Natural killer cell treated with Interleukin-12 subunit alpha and Interleukin-12 subunit beta and Interleukin-15 and Interleukin-18, amount 100 ng/mL, for 72 hours (primary cell): ENCODE measurements around the gene RHEBL1. TPM values are rescaled to one million over a fixed set of nuclear protein-coding genes. Genes with fewer than 3 reads are reported as not detected.
"Not testable (repeated sequence)": the region's sequence is repeated elsewhere in the genome, so short reads cannot be mapped to it uniquely, and the experiment has no call there.

Experiments used
- ATAC-seq, 2 donors: fragments of 150-1000 bp; cut with Tn5 transposase in 1 of 2; sonication (Bioruptor Pico), chemical (Tn5 transposase) in 1 of 2; 2 replicates each; pipeline ENCODE4 v1.10.0; 2021
- DNase-seq: peaks from one replicate; pipeline ENCODE4 v3.0.0; 2022; ENCODE audit warnings: low spot score
- H3K27ac Mint-ChIP-seq, 2 donors: 1 replicate in 1 of 2; 2 replicates in 1 of 2; pipeline ENCODE4 v1.8.0; 2022; ENCODE audit warnings: mixed read lengths in 2 of 2, mild to moderate bottlenecking in 1 of 2, moderate library complexity in 1 of 2
- H3K27me3 Mint-ChIP-seq, 2 donors: 1 replicate in 1 of 2; 2 replicates in 1 of 2; pipeline ENCODE4 v1.8.0; 2022; ENCODE audit warnings: mixed read lengths in 2 of 2
- H3K36me3 Mint-ChIP-seq: one replicate; pipeline ENCODE4 v1.8.0; 2022; ENCODE audit warnings: mixed read lengths
- H3K4me1 Mint-ChIP-seq, 2 donors: 1 replicate in 1 of 2; 2 replicates in 1 of 2; pipeline ENCODE4 v1.8.0; 2022; ENCODE audit warnings: low read depth in 2 of 2, mixed read lengths in 2 of 2, mild to moderate bottlenecking in 1 of 2
- H3K4me3 Mint-ChIP-seq: one replicate; pipeline ENCODE4 v1.8.0; 2022; ENCODE audit warnings: mixed read lengths
- H3K9me3 Mint-ChIP-seq: 2 replicates; pipeline ENCODE4 v1.8.0; 2022; ENCODE audit warnings: mixed read lengths
- total RNA-seq, 2 donors: library from RNA; stranded (reverse); gene quantifications; one replicate each; pipeline ENCODE4 v1.2.3, GENCODE V29; 2022

Gene RHEBL1
- total RNA-seq, 2 donors from 2014 or later, result 21.9 to 28.9 TPM

DNA sequence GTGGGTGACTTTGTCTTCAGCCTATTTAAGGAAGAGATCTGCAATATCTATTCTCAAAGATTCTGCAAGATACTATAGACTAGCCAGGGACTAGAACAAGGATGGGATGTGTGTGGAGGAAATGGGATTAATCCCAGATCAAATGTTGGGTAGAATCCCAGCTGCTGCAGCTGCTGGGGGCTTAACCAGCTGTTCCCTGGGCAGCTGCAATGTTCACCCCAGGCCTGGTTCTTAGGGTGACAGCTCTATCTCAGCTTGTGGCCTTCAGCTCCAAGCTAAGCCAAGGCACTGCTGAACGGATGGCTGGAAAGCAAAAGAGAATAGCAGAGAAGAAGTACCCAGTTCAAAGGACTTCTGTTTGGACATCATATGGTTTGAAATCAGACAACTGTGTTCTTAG is 10.0 kb upstream of the RHEBL1 start:
- H3K4me1 Mint-ChIP-seq, result no peaks in the 10 kb centered on the region
- peaks cover 0 to 3% of the 10 kb centered on the region in 2 donors for H3K27me3 Mint-ChIP-seq
- no peak overlapping the region for H3K4me3 Mint-ChIP-seq
- no peaks in the 10 kb centered on the region for H3K9me3 Mint-ChIP-seq
- H3K27ac Mint-ChIP-seq, result no peak overlapping the region
- DNase-seq (no peak), ATAC-seq (no peak)
- no peaks in the 10 kb centered on the region for H3K36me3 Mint-ChIP-seq

DNA sequence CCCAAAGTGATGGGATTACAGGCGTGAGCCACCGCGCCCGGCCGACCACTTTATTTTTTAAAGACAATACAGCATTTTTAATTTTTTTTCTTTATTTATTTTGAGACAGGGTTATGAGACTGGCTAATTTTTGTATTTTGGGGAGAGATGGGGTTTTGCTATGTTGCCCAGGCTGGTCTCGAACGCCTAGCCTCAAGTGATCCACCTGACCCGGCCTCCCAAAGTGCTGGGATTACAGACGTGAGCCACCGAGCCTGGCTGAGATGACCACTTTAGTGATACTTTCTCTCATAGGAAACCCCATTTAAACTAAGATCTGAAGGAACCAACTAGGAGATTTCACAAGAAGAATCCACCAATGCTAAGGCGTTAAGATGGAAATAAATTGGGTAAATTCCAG is 1.2 kb upstream of the RHEBL1 start:
- H3K4me1 Mint-ChIP-seq, result peaks cover 28 to 31% of the 10 kb centered on the region in 2 donors
- no peak for ATAC-seq
- no peaks in the 10 kb centered on the region for H3K9me3 Mint-ChIP-seq
- DNase-seq, result no peak
- peak overlapping the region; percentile 93 to 99 for H3K27ac Mint-ChIP-seq
- H3K4me3 Mint-ChIP-seq, result peak overlapping the region; percentile 12
- H3K36me3 Mint-ChIP-seq, result no peaks in the 10 kb centered on the region
- no peaks in the 10 kb centered on the region for H3K27me3 Mint-ChIP-seq

DNA sequence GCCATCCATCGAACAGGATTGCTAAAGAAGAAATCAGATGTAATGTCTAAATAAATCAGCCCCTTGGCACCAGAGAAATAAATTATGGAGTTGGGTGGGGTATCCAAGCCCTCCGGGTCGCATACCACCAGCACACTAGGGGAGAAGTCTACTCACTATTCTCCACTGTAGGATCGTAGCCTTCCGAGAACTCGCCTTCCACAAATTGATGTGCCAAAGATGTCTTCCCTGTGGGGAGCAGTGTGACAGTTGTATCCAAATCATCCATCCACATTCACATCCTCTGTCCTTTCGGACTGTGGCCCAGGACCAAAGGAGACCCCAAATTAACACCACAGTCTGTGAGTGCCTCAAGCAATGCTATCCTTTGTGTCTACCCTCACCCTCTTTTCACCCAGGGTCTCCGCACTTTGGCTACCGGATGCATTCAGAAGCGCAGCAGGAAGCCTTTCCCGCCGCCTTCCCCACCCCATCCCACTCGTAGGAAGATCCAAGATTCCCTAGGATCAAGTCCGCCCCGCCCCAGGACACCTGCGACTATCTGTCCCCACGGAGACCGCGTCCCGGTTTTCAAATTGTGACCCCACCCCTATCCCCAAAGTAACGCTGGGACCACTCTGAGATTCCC is 786 bp downstream of the RHEBL1 start:
- Mint-ChIP-seq H3K4me1 (peaks cover 31 to 36% of the 10 kb centered on the region in 2 donors), H3K27me3 (no peaks in the 10 kb centered on the region), H3K9me3 (no peaks in the 10 kb centered on the region), H3K36me3 (peaks cover 3% of the 10 kb centered on the region), H3K4me3 (peak overlapping the region; percentile 98), H3K27ac (peak overlapping the region; percentile 93 to 99)
- no peak for DNase-seq
- no peak for ATAC-seq

DNA sequence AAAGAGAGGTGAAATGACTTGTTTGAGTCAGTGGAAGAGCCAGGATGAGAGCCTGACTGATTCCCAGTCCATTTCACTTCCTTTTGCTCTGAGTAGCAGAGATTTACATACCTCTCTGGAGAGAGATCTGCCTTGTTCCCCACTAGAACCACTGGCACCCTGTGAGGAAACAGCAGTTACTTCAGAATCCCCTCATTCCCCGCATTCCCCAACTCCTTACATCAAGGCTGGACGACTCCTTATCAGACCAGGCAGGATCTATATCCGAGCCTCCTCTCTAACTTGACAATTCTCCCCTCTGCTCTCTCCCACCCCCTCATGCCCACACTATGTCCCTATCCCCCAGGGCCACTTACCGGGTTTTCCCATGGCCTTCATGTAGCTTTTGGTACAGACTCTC is 3.7 kb downstream of the RHEBL1 start:
- Mint-ChIP-seq H3K36me3 (peaks cover 7% of the 10 kb centered on the region), H3K9me3 (no peaks in the 10 kb centered on the region), H3K27me3 (no peaks in the 10 kb centered on the region), H3K27ac (no peak overlapping the region), H3K4me1 (peaks cover 31 to 33% of the 10 kb centered on the region in 2 donors), H3K4me3 (no peak overlapping the region)
- ATAC-seq, result no peak
- DNase-seq, result no peak

DNA sequence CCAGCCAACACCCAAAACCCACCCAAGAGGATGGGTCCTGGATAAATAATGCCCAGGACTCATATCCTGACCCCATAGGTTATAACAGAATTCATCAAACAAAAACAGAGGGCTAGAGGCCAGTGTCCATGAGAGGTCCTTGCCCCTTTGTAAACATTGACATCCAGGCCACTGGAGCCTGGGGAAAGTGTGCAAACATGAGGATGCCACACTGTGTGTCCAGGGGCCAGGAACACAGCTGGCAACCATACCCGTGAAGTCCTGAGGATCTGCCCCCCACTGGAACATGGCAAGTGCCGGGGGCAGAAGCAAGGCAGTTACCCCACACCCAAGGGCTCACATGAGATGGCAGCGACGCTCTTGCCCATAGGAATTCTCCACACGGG is 5.0 kb downstream of the RHEBL1 start:
- Mint-ChIP-seq H3K27ac (no peak overlapping the region), H3K4me1 (peaks cover 26 to 28% of the 10 kb centered on the region in 2 donors)

DNA sequence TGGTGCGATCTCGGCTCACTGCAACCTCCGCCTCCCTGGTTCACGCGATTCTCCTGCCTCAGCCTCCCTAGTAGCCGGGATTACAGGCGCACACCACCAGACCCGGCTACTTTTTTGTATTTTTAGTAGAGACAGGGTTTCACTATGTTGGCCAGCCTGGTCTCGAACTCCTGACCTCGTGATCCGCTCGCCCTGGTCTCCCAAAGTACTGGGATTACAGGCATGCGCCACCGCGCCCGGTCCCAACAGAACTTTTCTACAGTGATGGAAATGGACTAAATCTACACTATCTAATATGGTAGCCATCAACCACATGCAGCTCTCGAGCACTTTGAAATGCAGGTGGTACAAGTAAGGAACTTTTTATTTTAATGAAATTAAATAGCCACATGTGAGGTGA is 7.9 kb downstream of the RHEBL1 start:
- H3K4me1 Mint-ChIP-seq, result peaks cover 32 to 37% of the 10 kb centered on the region in 2 donors
- not testable (repeated sequence) for H3K4me3 Mint-ChIP-seq, DNase-seq, H3K9me3 Mint-ChIP-seq, H3K27me3 Mint-ChIP-seq, H3K36me3 Mint-ChIP-seq, ATAC-seq
- H3K27ac Mint-ChIP-seq, result peak overlapping the region in 1 of 2 donors; percentile 84

More for the DNA sequence above, 5.0 kb downstream of the RHEBL1 start:
- Mint-ChIP-seq H3K9me3 (no peaks in the 10 kb centered on the region), H3K36me3 (peaks cover 7% of the 10 kb centered on the region), H3K4me3 (no peak overlapping the region), H3K27me3 (no peaks in the 10 kb centered on the region)
- DNase-seq (no peak), ATAC-seq (no peak)

DNA sequence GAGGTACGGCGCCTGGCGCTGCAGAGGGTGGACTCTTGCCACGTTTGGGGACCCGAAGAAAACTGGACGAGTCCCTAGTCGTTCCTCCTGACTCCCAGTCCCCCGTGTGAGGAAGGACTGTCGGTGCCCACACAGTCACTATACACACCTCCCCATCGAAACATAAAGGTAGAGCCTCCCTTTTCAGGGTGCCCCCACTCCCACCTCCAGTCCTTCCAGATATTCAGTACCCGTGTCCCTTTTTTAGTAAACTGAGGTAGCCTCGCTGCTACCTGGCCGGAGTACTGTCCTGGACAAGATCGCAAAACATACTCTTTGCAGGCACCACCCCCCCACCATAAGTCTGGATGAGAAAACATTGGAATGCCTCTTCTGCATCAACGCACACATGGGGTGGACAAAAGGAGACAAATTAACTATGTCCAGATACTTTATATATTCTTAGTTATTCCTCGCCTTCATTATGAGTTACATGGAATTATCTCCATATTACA is 8.6 kb downstream of the RHEBL1 start:
- Mint-ChIP-seq H3K36me3 (peaks cover 7% of the 10 kb centered on the region), H3K4me3 (peak overlapping the region; percentile 95), H3K9me3 (no peaks in the 10 kb centered on the region), H3K4me1 (peaks cover 39 to 44% of the 10 kb centered on the region in 2 donors), H3K27ac (peak overlapping the region; percentile 84 to 91), H3K27me3 (no peaks in the 10 kb centered on the region)
- ATAC-seq (peak in 1 of 2 donors; percentile 8), DNase-seq (no peak)

DNA sequence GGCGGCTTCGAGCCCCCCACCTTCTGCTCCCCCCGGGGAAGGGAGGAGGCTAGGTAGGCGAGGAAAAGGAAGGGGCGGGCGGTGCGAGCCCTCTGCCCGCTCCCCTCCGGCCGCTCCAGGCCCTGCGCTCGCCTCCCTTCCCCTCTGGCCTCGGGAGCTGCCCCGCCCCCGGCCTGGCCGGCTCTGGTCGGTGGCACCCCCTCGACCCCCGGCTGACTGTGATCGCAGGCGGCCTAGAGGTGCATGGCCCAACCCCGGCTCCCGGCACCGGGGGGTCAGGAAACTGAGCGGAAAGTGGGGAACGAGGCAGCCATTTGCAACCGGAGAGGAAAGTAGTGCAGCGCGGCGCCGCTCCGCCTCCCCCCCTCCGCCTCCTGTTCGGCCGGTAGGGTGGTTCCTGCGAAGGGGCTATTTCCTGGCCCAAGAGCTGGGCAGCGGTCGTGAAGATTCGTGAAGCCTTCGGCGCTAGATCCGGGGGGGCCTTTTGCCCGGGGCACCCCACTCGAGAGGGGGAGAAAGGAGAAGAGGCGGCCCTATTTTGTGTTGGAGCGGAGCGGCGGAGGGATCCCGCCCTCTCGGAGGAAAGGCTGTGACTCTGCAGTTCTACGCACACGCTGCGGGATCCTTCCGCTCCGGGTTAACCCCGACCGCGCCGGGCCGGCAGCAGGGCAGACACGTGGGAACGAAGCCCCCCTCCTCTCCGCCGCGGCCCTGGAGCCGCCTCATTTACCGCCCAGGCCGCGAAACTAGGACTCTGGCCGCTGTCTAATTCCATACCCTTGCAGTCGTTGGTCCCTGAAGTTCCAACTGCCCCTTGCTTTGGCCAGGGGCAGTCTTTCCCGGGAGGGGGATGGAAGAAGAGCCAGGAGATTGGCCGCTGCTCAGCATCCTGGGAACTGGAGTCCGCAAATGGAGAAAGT is 9.3 kb downstream of the RHEBL1 start, which contains the start of gene KMT2D:
Gene KMT2D, minus strand, starts transcription at position 558 of the 920 bp plus-strand sequence. CDS start 5,470 bp downstream, outside the sequence.
- peak within 1 kb of the TSS; percentile 84 to 91 for H3K27ac Mint-ChIP-seq
- ATAC-seq (peak; percentile 86 to 90), DNase-seq (peak; percentile 88)
- H3K36me3 Mint-ChIP-seq, result peaks cover 7% of the 10 kb centered on the region
- H3K9me3 Mint-ChIP-seq, result no peaks in the 10 kb centered on the region
- no peaks in the 10 kb centered on the region for H3K27me3 Mint-ChIP-seq
- H3K4me3 Mint-ChIP-seq, result peak within 1 kb of the TSS; percentile 95
- peaks cover 46 to 52% of the 10 kb centered on the region in 2 donors for H3K4me1 Mint-ChIP-seq

DNA sequence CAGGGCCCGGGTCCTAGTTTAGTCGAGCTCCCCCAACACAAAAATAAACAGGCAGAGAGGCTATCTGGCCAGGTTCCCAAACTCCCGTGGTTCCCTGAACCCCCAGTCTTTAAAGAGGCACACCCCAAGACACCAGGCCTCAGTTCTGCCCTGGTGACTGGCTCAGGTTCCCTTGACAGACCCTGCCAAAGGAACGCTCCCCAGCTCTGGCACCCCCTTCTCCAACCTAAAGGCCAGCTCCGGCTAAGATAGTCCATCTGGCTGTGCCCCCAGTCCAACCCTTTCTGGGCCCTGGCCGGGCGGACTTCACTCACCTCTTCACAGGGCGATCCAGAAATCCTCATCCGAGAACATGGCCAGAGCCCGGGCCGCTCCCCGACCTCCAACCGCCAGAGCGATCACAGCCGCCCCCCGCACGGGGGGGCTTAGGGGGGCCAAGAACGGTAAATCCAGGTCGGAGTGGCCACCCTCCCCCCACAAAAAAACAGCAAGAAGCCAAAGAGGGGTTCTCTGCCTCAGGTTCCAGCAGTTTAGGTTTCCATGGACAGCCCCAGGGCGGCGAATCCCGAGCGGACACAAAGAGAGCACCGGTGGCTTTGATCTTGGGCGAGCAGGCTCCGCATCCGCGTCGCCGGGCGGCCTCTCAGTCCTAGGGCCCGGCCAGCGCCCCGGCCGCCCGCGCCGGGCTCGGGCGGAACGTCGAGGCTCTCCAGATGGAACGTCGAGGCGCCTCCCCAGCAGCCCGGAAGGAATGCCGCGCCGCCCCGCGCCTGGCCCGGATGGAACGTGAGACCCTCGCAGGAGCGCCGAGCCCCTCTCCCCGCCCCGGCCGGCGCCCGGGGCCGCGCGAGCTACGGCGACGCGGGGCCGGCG is 10.2 kb downstream of the RHEBL1 start:
- peak overlapping the region; percentile 67 to 90 for H3K27ac Mint-ChIP-seq
- peak overlapping the region; percentile 82 for H3K4me3 Mint-ChIP-seq
- peaks cover 55 to 58% of the 10 kb centered on the region in 2 donors for H3K4me1 Mint-ChIP-seq
- ATAC-seq, result peak; percentile 29 to 45
- H3K9me3 Mint-ChIP-seq, result no peaks in the 10 kb centered on the region
- H3K27me3 Mint-ChIP-seq, result no peaks in the 10 kb centered on the region
- peaks cover 12% of the 10 kb centered on the region for H3K36me3 Mint-ChIP-seq
- DNase-seq, result no peak

DNA sequence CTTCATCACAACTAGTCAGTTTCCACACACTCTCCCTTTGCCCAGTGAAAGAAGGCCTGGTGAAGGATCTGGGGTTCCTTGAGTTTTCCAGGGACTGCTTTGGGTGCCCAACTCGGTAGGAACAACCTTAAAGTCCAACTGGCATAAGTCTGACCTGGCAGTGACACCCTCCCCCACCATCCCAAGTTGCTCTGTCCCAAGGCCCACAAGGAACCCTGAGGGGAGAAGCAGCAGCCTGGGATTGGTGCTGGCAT is 10.8 kb downstream of the RHEBL1 start:
- no peak for DNase-seq
- H3K27ac Mint-ChIP-seq, result peak overlapping the region; percentile 67 to 90
- ATAC-seq, result no peak
- H3K36me3 Mint-ChIP-seq, result peaks cover 8% of the 10 kb centered on the region
- no peaks in the 10 kb centered on the region for H3K27me3 Mint-ChIP-seq
- H3K9me3 Mint-ChIP-seq, result no peaks in the 10 kb centered on the region
- H3K4me3 Mint-ChIP-seq, result peak overlapping the region; percentile 82
- H3K4me1 Mint-ChIP-seq, result peaks cover 53 to 57% of the 10 kb centered on the region in 2 donors

DNA sequence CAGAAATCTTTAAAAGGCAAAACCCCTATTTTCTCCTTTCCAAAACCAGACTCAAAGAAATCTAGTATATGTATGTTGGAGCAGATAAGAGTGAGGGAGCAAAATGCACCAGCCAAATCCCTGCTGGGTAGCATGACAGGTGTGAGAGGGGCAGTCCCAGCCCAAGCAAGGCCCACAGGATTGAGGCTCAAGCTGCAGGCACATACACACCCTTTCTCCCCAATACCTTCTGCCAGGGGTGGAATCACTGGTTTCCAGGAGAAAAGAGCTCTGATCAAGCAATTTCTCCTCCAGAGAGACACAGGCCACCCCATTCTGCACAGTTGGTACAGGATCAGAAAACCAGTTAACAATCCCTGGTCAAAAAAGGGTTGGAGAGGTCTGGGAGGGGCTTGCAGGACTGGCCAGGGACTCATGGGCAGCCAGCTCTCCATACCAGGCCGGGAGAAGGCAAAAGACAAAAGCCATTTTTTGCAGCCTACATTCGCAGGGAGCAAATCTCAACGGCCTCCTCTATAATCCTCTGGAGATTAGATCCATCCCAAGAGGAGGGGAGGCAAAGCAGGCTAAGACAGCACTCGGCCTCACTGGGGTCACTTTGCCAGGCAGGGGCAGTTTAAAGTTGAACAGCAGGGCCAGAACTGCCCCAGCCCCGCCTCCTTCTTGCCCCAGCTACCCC is 11.3 kb downstream of the RHEBL1 start:
- H3K27me3 Mint-ChIP-seq, result no peaks in the 10 kb centered on the region
- H3K4me3 Mint-ChIP-seq, result peak overlapping the region; percentile 82
- H3K9me3 Mint-ChIP-seq, result no peaks in the 10 kb centered on the region
- H3K4me1 Mint-ChIP-seq, result peaks cover 48 to 54% of the 10 kb centered on the region in 2 donors
- H3K27ac Mint-ChIP-seq, result peak overlapping the region; percentile 67 to 90
- ATAC-seq (no peak), DNase-seq (no peak)
- H3K36me3 Mint-ChIP-seq, result peaks cover 5% of the 10 kb centered on the region

DNA sequence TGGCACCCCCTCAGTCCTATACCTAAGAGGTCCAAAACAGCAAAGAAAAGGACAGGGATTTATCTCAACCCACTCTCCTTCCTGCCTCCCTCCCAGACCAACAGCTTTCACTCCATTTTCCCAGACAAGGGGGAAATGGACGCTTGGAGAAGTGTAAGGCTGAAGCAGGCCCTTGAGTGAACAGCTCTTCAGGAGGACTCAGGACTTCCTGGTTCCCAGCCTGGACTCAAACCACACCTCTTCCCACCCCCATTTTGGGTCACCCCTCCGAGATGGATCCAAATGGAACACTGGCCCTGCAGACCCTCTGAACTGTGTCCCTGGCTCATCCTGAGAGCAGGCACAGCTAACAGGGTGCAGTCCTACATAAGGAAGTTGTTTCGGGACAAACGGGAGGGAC is 11.9 kb downstream of the RHEBL1 start:
- peaks cover 5% of the 10 kb centered on the region for H3K36me3 Mint-ChIP-seq
- no peak for DNase-seq
- no peaks in the 10 kb centered on the region for H3K27me3 Mint-ChIP-seq
- no peaks in the 10 kb centered on the region for H3K9me3 Mint-ChIP-seq
- peak overlapping the region; percentile 82 for H3K4me3 Mint-ChIP-seq
- peaks cover 48 to 60% of the 10 kb centered on the region in 2 donors for H3K4me1 Mint-ChIP-seq
- peak overlapping the region; percentile 67 to 90 for H3K27ac Mint-ChIP-seq
- ATAC-seq, result no peak
